Breast epithelium (tissue), 3 donors: ENCODE results near the gene SGPP1.

Experiments
- POLR2A ChIP-seq: fragments of 450-650 bp; IDR thresholded peaks from one replicate; pipeline ENCODE4 v1.6.1; 2016; ENCODE audit warnings: antibody characterized with exemption, mild to moderate bottlenecking, moderate library complexity
- POLR2AphosphoS5 ChIP-seq, 3 donors: sonication (generic); formaldehyde crosslinking; IDR thresholded peaks; one replicate each; pipeline ENCODE4 v1.6.1; 2017; ENCODE audit warnings: antibody characterized with exemption in 3 of 3
- TF ChIP-seq, protein P1 (sequence below), 3 donors: fragments of 450-650 bp; IDR thresholded peaks; one replicate each; pipeline ENCODE4 v1.5.1; 2016 to 2017; ENCODE audit warnings: antibody characterized with exemption in 3 of 3, mild to moderate bottlenecking in 3 of 3, moderate library complexity in 3 of 3

DNA sequence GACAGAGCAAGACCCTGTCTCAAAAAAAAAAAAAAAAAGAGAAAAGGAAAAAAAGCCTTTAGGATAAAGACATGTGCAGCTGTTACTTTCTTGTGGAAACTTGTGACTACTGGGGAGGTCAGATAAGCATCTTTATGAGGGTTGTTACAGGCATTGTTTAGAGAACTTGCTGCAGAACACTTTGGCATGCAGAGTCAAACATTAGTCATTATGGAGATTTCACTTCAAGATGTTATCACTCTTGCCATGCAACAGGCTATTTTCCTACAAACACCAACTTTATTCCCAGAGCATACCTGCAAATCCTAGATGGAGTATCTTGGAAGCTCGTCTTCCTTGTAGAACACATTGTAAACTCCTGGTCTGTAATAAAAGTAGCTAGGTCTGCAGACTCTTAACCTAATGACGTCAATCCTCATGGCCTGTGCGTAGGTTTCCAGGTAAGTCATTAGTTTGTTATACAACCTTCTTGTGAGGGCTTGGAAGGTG is 49.9 kb downstream of the SGPP1 start:
- TF ChIP-seq, protein P1, sequence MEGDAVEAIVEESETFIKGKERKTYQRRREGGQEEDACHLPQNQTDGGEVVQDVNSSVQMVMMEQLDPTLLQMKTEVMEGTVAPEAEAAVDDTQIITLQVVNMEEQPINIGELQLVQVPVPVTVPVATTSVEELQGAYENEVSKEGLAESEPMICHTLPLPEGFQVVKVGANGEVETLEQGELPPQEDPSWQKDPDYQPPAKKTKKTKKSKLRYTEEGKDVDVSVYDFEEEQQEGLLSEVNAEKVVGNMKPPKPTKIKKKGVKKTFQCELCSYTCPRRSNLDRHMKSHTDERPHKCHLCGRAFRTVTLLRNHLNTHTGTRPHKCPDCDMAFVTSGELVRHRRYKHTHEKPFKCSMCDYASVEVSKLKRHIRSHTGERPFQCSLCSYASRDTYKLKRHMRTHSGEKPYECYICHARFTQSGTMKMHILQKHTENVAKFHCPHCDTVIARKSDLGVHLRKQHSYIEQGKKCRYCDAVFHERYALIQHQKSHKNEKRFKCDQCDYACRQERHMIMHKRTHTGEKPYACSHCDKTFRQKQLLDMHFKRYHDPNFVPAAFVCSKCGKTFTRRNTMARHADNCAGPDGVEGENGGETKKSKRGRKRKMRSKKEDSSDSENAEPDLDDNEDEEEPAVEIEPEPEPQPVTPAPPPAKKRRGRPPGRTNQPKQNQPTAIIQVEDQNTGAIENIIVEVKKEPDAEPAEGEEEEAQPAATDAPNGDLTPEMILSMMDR (IDR thresholded peaks at IDR 0.05) = no peak
- TF ChIP-seq POLR2A (no peak), POLR2AphosphoS5 (IDR thresholded peaks at IDR 0.05) (no peak)
